Superior temporal gyrus (tissue), 1 donor: ENCODE data around the gene STON2.

Experiments used
- DNase-seq: peaks from one replicate; pipeline ENCODE4 v3.0.0-alpha.2; 2016; ENCODE audit errors: extremely low spot score

STON2 gene

DNA sequence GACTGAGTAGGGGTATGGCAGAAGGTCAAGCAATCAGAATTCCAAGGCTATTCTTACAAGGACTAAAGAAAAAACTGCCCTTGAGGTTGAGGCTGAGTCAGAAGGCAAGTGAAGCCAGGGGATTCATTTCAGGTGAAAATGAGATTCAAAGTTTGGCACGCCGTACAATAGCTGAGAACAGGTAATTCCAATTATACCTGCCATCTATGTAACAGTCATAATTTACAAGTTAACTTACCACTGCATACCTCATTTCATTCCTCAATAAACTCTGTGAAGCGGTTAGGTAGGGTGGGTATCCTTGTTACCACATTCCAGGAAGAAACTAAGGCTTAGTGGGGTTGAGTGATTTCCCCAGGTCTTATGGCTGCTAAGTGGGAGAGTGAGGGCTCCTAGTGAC, 64.1 kb downstream of the STON2 start:
- DNase-seq = no peak

DNA sequence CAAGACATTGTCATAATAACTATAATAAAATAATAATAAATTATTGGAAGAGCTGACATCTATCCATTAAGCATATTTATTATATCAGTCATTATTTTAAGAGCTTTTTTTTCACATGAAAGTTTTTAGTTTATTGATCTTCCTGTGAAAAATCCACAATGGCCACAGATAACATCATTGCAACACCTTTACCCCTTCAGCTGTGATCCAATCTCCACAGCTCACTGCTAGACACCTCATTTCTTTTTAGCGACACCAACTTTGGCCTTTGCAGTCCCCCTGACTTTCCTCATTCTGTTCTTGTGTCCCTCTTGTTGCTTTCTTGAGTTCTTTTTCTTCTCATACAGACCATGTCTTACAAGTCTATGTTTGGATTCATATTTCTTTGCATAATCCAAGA, 67.4 kb downstream of the STON2 start:
- DNase-seq = no peak

DNA sequence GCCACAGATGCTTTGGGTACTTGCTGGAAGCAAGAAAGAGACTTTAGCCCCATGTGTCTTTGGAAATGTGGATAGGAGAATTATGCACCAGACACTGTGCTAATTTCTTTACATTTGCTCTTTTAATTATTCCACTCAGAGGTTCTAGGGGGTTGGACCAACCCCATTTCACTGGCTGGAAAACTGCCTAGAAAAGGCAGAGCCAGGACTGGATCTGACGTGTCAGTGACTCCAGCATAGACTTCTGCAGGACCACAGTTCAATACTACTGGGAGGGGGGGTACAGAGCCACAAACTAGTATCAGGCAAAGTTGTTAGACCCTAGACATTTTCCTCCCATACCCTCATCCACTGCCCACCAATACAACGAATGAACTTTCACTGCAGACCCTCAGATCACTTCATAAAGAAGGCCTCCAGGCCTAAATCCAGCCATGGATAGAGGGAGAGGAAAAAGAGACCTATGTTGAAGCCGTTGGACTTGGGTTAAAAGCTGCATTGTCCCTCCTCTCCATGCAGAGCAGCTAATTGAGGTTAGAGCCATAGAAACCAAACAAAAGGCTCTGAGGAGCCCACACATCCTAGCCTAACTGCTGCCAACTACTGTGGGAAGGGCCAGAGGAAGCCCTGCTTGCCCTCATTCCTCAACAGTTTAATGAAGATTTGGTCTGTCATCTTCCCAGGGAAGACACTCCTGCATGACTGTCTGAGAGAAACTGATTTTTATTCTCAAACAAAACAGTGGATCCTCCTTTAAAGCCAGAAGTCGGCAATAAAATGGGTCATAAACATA, 68.7 kb downstream of the STON2 start:
- no peak for DNase-seq

DNA sequence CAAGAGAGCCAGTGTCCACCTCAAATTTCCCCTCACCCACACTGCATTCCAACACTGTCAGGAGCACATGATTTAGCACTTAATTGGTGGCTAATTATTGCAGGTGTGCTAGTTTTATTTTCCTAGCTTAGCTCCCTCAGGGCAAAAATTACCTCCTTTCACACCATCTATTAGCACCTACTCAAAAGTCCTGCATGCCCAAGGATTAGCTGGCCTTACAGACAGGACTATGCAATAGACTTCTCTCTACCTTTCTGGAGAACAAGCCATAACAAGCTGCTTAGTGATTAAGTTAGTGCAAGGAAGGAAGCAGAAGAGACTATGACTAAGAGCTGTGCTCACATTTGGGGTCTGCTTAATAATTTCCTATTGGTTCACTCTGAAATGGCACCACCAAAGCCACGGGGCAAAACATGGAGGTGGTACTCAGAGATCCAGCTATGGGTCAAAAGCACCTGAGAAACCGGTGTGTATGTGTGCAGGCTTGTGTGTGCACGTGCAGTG, 69.5 kb downstream of the STON2 start:
- no peak for DNase-seq

DNA sequence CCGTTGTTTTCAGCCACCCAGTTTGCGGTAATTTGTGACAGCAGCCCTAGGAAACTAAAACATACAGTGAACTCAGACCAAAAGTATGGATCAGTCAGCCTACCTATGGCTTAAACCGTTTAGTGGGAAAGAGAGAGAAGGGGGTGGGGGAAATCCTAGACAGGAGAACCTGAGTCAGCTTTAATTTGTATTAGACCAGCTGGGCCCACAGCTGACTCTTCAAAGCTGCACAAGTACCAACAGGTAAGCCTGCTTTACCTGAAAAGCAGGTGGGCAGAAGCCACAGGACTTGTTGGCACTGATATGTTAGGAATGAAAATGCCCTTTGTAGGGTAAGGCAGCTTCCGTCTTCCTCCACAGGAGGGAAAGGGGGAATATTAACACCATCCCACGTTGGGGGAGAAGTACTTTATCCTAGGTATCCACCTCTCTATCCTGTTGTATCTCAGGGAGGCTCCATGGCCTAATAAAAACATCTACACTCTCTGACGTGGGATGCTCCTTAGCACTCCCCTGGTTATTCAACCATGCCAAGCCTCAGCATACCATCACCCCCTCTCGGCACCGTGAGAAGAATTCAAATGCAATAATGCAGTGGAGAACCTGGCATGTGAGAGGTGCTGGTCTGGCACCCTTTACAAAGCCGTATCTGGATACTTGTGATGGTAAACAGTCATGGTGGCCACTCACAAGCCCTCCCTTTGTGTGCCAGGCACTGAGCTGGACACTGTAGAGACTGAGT, 70.3 kb downstream of the STON2 start:
- no peak for DNase-seq

DNA sequence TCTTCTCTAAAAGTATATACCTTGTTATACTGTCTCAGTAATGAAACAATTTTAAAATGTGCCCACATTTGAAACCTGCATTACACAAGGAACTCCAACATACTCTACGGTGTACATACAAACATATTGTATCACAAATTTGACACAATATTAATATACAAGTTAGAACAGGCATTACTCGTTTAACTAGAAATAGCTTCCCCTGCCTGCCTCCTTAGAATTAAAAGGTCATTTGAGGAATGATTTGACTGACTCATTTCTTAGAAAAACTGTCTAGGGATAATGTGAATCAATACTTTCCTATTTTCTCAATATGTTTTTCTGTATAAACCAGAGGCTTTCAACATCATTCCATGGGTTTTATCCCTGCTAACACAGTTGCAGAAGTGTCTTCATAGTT, 73.7 kb downstream of the STON2 start:
- no peak for DNase-seq

DNA sequence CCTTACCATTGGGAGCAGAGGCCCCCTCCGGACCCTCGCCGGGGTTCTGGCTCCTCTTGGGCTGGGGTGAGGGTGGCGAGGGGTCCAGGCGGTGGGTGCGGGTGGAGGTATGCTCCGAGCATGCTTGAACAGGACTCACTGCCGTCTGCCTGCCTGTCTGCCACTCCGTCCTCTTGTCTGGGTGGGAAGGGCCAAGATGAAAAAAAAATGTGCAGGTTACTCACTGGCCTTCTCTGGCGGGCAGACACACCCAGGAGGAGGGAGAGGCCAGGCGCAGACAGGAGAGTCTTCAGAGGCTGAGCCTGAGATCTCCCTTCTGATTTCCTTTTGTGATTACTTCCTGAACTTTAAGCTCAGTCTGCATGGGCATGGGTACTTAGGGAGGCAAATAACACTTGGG, 76.1 kb downstream of the STON2 start:
- DNase-seq = no peak

DNA sequence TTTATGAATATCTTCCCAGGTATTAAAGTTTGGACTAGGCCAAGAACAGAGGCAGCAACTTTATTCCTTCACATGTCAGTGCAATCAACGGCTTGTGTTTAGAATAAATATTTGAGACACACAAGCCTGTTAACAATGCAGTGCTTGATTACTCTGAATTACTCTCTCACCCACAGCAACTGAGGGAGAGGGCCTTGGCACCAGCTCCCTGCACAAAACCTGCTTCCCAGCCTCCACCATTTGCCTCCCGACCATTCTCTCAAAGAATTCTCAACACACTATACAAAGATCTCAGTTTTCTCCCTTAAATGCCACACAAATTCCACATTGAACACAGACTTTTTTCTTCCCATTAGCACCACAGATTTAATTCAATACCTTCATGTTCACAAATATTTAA, 77.0 kb downstream of the STON2 start:
- DNase-seq = no peak

DNA sequence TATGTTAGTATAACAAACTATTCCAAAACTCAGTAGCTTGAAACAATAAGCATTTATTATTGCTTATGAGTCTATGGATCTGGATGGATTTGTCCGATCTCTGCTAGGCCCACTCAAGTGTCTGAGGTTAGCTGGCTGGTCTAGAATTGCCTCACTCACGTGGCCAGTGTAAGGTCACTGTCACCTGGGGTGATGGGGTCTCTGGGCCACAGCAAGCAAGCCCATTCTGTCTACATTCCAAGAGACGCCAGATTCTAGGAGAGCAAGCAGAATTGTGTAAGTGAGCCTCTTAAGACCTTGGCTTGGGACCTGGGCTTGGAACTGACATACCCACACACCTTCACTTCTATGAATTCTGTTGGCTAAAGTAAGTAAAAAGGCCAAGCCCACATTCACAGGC, 80.2 kb downstream of the STON2 start:
- no peak for DNase-seq

DNA sequence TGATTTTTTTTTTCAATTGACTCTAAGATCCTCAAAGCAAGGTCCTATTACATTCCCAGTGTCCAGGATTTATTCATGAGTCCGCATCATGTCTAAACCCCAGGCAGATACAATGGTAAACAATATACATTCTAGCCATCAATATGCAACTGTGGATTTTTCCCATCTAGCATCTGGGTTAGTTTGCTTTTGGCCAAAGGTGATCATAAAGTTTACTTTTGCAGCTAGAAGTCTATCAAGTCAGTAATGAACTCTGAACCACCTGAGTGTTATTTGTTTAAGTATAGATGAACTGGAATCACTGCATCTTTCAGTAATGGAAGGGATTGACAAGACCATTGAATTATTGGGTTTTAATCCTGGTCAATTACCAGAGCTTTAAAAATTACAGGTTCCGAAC, 80.8 kb downstream of the STON2 start:
- no peak for DNase-seq

DNA sequence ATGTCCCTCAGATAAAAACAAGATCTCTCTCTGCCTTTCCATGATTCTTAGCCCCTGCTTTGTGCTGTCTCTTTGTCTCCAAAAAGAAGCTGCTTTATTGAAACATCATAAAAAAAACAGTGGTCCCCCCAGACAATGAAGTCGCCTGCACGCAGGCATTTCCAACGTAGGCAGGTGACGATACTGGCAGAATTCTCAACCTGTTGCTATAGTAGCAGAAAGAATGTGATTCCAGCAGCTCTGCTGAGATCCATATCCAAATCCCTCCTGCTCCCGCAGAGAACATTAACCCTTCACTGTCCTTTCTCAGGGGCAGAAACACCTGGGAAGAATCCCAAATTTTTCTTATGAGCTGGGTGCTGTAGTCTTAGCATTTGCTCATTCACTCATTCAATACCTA, 84.8 kb downstream of the STON2 start:
- DNase-seq = no peak

DNA sequence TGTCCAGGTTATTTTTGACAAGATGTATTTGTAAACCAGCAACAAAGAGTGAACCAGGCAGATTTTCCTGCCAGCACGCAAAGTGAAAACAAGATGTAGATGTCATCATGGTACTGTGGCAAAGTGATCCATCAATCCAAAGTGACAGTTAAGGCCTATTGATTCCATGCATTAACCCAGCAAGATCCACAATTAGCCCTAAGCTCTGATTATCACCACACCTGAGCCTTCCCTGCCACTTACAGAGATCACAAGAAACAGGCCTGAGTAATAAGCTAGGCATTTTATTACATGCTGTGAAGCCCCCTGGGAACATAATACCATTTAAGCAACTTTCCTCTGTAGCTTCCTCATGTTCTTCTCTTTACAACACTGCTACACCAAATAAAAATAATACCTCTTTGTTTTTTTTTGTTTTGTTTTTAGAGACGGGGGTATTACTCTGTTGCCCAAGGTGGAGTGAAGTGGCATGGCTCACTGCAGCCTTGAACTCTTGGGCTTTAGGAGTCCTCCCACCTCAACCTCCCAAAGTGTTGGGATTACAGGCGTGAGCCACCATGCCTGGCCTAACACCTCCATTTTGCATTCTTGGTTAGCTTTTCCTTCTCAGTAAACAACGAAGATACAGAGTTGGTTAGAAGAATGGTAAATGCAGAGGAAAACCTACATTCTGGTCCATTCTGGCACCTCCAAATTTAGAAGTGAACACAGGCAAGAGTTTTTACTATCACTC, 85.5 kb downstream of the STON2 start:
- DNase-seq = no peak

DNA sequence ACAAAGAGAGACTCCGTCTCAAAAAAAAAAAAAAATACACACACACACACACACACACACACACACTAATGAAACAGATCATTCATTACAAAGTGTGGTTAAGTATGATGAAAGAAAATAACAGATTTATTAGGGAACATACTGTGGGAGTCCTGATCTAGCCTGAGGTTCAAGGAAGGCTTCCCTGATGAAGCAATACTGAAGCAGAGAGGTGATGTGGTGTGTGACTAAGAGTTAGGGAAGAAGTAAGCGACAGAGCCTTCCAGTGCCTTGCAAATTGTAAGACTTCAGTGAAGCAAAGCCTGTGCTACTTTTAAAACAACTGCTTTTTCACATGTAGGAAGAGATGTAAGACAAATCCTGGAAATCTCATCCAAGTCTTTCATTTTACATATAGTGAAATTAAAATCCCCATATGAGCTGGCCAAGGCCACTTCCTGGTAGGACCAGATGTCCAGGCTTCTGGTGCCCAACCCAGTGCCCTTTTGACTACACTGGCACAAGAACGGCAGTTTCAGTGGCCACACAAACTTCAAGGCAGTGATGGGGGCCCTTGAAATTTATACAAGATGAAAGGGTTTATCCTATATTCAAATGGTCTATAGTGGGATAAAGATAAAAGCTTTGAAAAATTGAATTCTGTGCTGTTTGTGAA, 86.2 kb downstream of the STON2 start:
- no peak for DNase-seq

DNA sequence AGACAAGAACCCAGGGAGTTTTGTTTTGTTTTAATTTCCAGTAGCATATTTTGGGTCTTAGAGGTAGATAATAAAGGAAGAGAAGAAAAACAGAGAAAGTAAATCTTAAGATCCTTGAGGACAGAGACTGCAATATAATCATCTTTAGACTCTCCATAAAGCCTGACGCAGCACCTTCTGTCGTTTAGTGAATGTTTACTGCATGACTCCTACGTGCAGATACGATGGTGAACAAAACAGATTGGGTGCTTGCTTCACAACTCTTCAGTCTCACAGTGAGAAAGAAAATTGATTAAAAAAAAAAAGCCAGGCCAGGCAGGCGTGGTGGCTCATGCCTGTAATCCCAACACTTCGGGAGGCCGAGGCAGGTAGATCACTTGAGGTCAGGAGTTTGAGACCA, 86.9 kb downstream of the STON2 start:
- DNase-seq = no peak

DNA sequence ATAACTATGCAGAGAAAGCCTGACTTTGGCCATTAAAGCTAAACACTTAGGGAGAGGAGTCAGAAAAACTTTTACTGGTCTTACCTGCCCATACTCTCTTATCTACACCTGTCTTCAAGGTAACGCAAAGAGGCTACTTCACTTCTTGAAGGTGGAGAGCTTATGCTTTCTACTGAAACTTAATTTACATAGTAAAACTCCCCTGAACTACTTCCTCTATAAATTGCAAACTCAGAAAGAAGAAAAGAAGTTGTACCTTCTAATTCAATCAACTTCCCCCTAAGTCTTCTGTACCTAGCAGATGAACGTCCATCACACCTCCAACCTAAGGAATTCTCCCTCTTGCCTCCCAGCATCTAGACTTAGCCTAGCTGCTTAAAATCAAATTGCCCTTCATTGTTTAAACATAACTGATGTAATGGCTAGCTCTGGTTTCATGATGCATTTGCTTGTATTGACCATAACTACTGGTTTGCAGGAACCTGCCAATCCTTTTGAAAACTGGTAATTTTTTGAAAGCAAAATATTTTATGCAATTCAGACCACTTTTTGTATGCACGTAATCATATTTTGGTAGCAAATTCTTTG, 87.7 kb downstream of the STON2 start:
- no peak for DNase-seq

DNA sequence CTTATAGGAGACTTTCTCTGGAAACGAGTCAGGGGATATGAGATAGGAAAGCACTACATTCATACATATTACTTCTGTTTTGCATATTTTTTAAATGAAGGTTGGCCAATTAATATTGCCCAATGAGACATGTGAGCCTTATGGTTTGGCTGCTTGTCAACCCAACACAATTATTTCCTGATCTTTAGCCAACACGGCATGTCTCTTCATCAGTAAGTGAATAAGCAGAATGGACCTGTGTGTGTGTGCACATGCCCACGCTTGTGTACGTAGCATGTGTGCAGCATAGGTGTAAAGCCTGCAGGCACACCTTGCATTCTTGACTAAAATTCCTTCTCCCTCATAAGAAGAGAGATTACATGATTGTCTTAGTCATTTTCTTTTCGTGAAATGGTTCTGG, 88.3 kb downstream of the STON2 start:
- no peak for DNase-seq

DNA sequence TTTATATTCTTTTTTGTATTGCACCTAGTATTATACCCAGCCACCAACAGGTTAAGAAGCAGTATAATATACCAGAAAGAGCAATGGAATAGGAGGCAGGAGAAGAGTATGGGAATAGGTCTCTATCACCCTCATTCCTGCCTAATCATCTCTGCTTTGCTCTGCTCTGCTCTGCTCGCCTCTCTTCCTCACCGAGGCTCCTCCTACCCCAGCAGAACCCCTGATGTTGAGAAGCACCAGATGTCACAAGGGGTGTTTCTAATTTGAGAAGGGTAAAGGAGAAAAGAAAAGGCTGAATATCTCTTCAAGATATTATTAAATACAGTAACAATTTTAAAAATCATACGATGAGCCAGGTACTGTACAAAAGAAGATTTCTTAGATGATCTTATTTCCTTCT, 89.0 kb downstream of the STON2 start:
- DNase-seq = no peak

DNA sequence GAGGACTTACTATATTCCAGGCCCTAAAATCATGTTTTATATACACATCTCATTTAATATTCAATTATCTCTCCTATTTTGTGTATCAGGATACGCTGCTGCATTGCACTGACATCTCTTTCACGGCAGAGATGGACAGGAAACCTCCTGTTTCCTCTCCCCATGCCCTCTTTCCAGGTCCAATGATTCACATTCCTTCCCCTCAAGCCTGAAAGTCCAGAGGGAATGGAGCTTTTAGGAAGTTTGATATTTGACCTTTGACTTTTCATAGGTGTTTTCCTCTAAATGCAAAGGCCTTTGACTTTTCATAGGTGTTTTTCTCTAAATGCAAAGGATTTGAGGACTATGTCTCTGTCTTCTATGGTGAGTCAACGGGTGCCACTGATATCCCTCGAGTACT, 89.5 kb downstream of the STON2 start:
- DNase-seq = no peak

DNA sequence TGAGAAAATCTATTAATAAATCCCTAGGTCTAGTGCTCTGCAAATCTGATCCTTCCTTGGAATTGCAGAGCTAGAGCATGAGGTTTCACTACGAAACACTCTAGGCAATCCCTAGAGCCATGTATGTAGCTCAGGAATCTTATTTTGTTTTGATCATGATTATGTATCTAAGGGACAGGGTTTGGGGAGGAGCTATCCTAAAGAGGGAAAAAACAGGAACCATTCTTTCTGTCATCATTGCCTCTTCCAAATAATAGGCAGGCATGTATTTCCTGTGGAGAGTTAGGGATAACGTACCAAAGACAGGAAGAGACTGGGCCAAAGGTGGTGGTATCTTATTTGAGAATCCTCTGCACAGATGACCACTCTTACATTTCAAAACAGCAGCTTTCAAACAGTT, 90.6 kb downstream of the STON2 start:
- DNase-seq = no peak

DNA sequence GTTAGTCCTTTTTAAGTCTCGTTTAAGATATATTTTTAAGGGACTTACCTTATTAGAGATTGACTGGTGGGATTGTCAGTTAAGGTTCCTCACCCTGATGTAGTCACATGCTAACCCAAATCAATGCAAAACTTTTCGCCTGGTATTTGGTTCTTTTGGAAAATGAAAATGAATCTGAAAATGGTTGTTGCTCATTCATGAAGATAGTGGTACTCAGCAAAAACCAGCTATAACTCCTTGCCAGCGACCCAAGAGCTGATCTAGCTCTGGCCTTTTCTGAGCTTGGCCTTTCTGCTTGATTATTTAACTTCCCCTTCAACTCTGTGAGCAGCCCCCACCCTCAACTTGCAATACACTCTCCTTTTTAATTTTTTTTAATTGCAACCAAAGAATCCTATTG, 94.4 kb downstream of the STON2 start:
- DNase-seq = no peak

DNA sequence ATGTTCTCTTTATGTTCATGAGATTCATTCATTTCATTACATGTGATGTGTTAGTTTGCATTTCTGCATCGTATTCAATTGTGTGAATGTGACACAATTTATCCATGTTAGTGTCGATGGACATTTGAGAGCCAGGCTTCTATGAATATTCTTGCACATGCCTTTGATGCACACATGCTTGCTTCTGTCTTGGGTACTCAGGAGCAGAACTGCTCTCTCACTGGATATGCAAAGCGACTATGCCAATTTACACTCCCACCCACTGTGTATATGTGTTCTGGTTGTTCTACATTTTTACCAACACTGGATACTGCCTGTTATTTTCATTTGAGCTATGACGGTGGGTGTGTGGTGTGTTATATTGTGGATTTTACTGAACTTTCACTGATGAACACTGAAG, 95.1 kb downstream of the STON2 start:
- DNase-seq = no peak
